Neural cell (in vitro differentiated cells): ENCODE data around the gene IVNS1ABP. TPM values are rescaled to one million over a fixed set of nuclear protein-coding genes. Genes with fewer than 3 reads are reported as not detected.
A peak's percentile ranks its signal among the peaks of the same experiment; 100 is the strongest.

Experiments
- H2AFZ ChIP-seq: fragments of 200-600, 300-800 bp; sonication (generic), shearing (Covaris generic); 2 replicates; pipeline ENCODE4 v1.6.0; 2014; ENCODE audit warnings: low read depth, mild to moderate bottlenecking, antibody characterized with exemption, low read length, moderate library complexity
- H3F3A ChIP-seq: fragments of 200-600 bp; shearing (Covaris generic); 2 replicates; pipeline ENCODE4 v1.6.1; 2016; ENCODE audit warnings: mild to moderate bottlenecking, moderate library complexity, mixed read lengths, antibody characterized with exemption, low read length; ENCODE audit not compliant: insufficient read depth, poor library complexity, severe bottlenecking
- H3K27ac ChIP-seq: fragments of 200-600, 300-800 bp; sonication (generic), shearing (Covaris generic); 2 replicates; pipeline ENCODE4 v1.5.1; 2014; ENCODE audit warnings: mild to moderate bottlenecking, low read length, moderate library complexity
- H3K27me3 ChIP-seq: fragments of 300-800, 200-600 bp; sonication (generic), shearing (Covaris generic); 2 replicates; pipeline ENCODE4 v1.6.0; 2014; ENCODE audit warnings: mild to moderate bottlenecking, low read depth, low read length, moderate library complexity; ENCODE audit not compliant: insufficient read depth
- H3K36me3 ChIP-seq: fragments of 300-800, 200-600 bp; sonication (generic), shearing (Covaris generic); 2 replicates; pipeline ENCODE4 v1.5.1; 2014; ENCODE audit warnings: mild to moderate bottlenecking, antibody characterized with exemption, low read length, moderate library complexity; ENCODE audit not compliant: insufficient read depth
- H3K4me2 ChIP-seq: fragments of 300-800, 200-600 bp; sonication (generic), shearing (Covaris generic); 2 replicates; pipeline ENCODE4 v1.6.0; 2014; ENCODE audit warnings: mild to moderate bottlenecking, low read length
- H3K4me3 ChIP-seq: fragments of 300-800, 200-600 bp; sonication (generic), shearing (Covaris generic); 2 replicates; pipeline ENCODE4 v1.5.1; 2014; ENCODE audit warnings: mild to moderate bottlenecking, low read length, moderate library complexity
- H3K79me2 ChIP-seq: fragments of 200-600 bp; shearing (Covaris generic); replicated peaks from 2 replicates; pipeline ENCODE4 v1.6.0; 2014; ENCODE audit warnings: mild to moderate bottlenecking, low read length, moderate library complexity; ENCODE audit not compliant: insufficient read depth
- H3K9ac ChIP-seq: fragments of 300-800, 200-600 bp; sonication (generic), shearing (Covaris generic); 2 replicates; pipeline ENCODE4 v1.6.1; 2016; ENCODE audit warnings: mild to moderate bottlenecking, low read length, mixed read lengths
- H3K9me2 ChIP-seq: fragments of 200-600 bp; shearing (Covaris generic); 2 replicates; pipeline ENCODE4 v1.6.1; 2016; ENCODE audit warnings: mild to moderate bottlenecking, low read length, mixed read lengths; ENCODE audit not compliant: insufficient read depth
- H3K9me3 ChIP-seq: fragments of 200-600, 300-800 bp; sonication (generic), shearing (Covaris generic); 2 replicates; pipeline ENCODE4 v1.6.1; 2016; ENCODE audit warnings: mild to moderate bottlenecking, mixed run types, low read length, moderate library complexity, mixed read lengths
- H4K20me1 ChIP-seq: fragments of 200-600 bp; shearing (Covaris generic); 2 replicates; pipeline ENCODE4 v1.6.1; 2016; ENCODE audit warnings: mild to moderate bottlenecking, mixed run types; ENCODE audit not compliant: insufficient read depth
- EP300 ChIP-seq: fragments of 450-650 bp; conservative IDR thresholded peaks from 2 replicates; pipeline ENCODE4 v1.6.1; 2014; ENCODE audit warnings: antibody characterized with exemption, mild to moderate bottlenecking, moderate library complexity; ENCODE audit not compliant: poor library complexity, severe bottlenecking
- EZH2 ChIP-seq: fragments of 200-600, 300-800 bp; shearing (Covaris generic), sonication (generic); IDR thresholded peaks from 2 replicates; pipeline ENCODE4 v1.6.1; 2014; ENCODE audit warnings: antibody characterized with exemption, low read length, borderline replicate concordance, mild to moderate bottlenecking; ENCODE audit not compliant: insufficient read depth, poor library complexity, severe bottlenecking
- MXI1 ChIP-seq: fragments of 450-650 bp; conservative IDR thresholded peaks from 2 replicates; pipeline ENCODE4 v1.6.1; 2014; ENCODE audit warnings: antibody characterized with exemption, mild to moderate bottlenecking; ENCODE audit not compliant: poor library complexity, severe bottlenecking
- POLR2AphosphoS5 ChIP-seq: IDR thresholded peaks from 2 replicates; pipeline ENCODE4 v1.6.1; 2012
- RAD21 ChIP-seq: fragments of 450-650 bp; conservative IDR thresholded peaks from 2 replicates; pipeline ENCODE4 v1.6.1; 2014; ENCODE audit warnings: antibody characterized with exemption, mild to moderate bottlenecking, moderate library complexity
- REST ChIP-seq: IDR thresholded peaks from 2 replicates; pipeline ENCODE4 v1.6.1; 2012; ENCODE audit warnings: borderline replicate concordance
- SMC3 ChIP-seq: fragments of 450-650 bp; conservative IDR thresholded peaks from 2 replicates; pipeline ENCODE4 v1.6.1; 2014; ENCODE audit warnings: antibody characterized with exemption, mild to moderate bottlenecking, moderate library complexity; ENCODE audit not compliant: poor library complexity
- TAF1 ChIP-seq: IDR thresholded peaks from 2 replicates; pipeline ENCODE4 v1.6.1; 2012; ENCODE audit warnings: low read depth
- polyA plus RNA-seq: library from polyadenylated mRNA; depleted of rRNA; stranded (reverse); fragments of >200 nt; gene quantifications from 2 replicates; pipeline ENCODE4 v1.2.3, GENCODE V29; 2014
- TF ChIP-seq, protein P1 (sequence below): fragments of 450-650 bp; IDR thresholded peaks from 2 replicates; pipeline ENCODE4 v1.5.1; 2014; ENCODE audit warnings: antibody characterized with exemption, mild to moderate bottlenecking, moderate library complexity; ENCODE audit not compliant: poor library complexity, severe bottlenecking

The IVNS1ABP gene
- polyA plus RNA-seq, 1 donor from 2014 or later = 208 TPM

DNA sequence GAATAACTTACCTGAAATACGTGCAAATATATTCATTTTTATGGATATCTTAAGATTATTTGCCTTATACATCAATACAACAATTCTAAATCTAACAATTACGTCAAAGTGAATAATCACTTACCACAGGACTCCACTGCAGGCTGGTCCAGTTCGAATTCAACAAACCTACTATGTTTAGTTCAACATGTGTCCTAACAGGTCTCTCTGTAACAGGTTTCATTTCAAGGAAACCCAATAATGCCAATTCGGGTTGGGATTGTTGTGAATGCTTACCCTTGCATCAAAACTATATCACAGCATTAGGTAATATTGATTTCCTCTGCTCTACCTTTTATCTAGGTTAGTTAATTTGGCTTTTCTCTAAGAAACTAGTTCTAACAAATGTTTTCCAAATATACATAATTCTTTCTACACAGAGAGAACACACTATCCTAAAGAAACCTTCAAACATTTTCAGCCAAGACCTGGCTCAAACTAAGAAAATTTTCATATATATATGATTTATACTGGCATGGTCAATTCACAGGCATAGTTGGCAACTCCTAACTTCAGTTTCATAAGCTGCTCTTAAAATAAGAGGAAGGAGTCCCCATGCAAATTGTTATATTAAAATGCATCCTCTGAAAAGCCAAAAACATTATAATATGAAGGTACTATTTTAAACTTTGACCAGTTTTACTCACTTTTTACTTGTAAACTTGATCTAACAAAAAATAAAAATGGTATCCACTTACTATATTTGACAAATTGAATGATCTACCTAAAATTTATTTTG lies 4.5 kb downstream of the IVNS1ABP start:
- Histone ChIP-seq H3K9ac (no peak overlapping the region), H3K36me3 (peaks cover 7% of the 10 kb centered on the region), H3K4me2 (peak overlapping the region; percentile 93), H3K27ac (no peak overlapping the region), H3K4me3 (peak overlapping the region; percentile 75), H4K20me1 (peaks cover 21% of the 10 kb centered on the region), H3K9me3 (no peaks in the 10 kb centered on the region), H3K27me3 (no peaks in the 10 kb centered on the region), H3F3A (no peaks in the 10 kb centered on the region), H3K79me2 (peaks cover 72% of the 10 kb centered on the region), H2AFZ (no peak overlapping the region), H3K9me2 (no peaks in the 10 kb centered on the region)
- TF ChIP-seq EZH2 (no peak), TAF1 (no peak), REST (no peak), RAD21 (no peak), EP300 (no peak), SMC3 (no peak), POLR2AphosphoS5 (no peak), MXI1 (no peak)
- TF ChIP-seq, protein P1, sequence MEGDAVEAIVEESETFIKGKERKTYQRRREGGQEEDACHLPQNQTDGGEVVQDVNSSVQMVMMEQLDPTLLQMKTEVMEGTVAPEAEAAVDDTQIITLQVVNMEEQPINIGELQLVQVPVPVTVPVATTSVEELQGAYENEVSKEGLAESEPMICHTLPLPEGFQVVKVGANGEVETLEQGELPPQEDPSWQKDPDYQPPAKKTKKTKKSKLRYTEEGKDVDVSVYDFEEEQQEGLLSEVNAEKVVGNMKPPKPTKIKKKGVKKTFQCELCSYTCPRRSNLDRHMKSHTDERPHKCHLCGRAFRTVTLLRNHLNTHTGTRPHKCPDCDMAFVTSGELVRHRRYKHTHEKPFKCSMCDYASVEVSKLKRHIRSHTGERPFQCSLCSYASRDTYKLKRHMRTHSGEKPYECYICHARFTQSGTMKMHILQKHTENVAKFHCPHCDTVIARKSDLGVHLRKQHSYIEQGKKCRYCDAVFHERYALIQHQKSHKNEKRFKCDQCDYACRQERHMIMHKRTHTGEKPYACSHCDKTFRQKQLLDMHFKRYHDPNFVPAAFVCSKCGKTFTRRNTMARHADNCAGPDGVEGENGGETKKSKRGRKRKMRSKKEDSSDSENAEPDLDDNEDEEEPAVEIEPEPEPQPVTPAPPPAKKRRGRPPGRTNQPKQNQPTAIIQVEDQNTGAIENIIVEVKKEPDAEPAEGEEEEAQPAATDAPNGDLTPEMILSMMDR = no peak

GRCh38 chr1:185311589-185312225 lies 5.3 kb downstream of the IVNS1ABP start:
- Histone ChIP-seq H3K27ac (no peak overlapping the region), H3F3A (no peaks in the 10 kb centered on the region), H3K9me3 (no peaks in the 10 kb centered on the region), H3K9ac (no peak overlapping the region), H3K4me2 (peak overlapping the region; percentile 54), H4K20me1 (peaks cover 21% of the 10 kb centered on the region), H3K9me2 (no peaks in the 10 kb centered on the region), H2AFZ (no peak overlapping the region), H3K4me3 (peak overlapping the region; percentile 75), H3K27me3 (no peaks in the 10 kb centered on the region), H3K36me3 (peaks cover 10% of the 10 kb centered on the region), H3K79me2 (peaks cover 72% of the 10 kb centered on the region)
- TF ChIP-seq EZH2 = no peak
- TF ChIP-seq REST = no peak
- no peak for TF ChIP-seq TAF1
- TF ChIP-seq RAD21 = no peak
- no peak for TF ChIP-seq EP300
- no peak for TF ChIP-seq SMC3
- TF ChIP-seq MXI1 = no peak
- no peak for TF ChIP-seq POLR2AphosphoS5
